IMR-90 (cell line): Measurements from ENCODE around the gene HIKESHI. TPM values are rescaled to one million over a fixed set of nuclear protein-coding genes. Genes with fewer than 3 reads are reported as not detected.

Source experiments
- ATAC-seq: fragments of 200-7000 bp; cut with Tn5 transposase; 2 replicates; pipeline ENCODE4 v1.9.1; 2020; ENCODE audit warnings: low read depth, mild to moderate bottlenecking, moderate library complexity
- BruUV-seq: library from RNA; stranded (reverse); fragments of 400-500 nt; replicated peaks from 2 replicates; lab custom pipeline; 2021; lab: Mats Ljungman, UMichigan
- CTCF ChIA-PET: fragments of 300-600 bp; formaldehyde crosslinking; extraction: SDS; loops from one replicate; lab custom pipeline; 2021; ENCODE audit warnings: antibody characterized with exemption; lab: Yijun Ruan, JAX
- POLR2A ChIA-PET: fragments of 300-600 bp; sonication (Branson Sonifier 250); formaldehyde crosslinking; loops from one replicate; lab custom pipeline; 2022; ENCODE audit warnings: antibody characterized with exemption; ENCODE audit not compliant: unreplicated experiment; lab: Charles Lee
- DNase-seq: peaks from one replicate; pipeline ENCODE4 v3.0.0; 2013
- H2AFZ ChIP-seq: replicated peaks from 2 replicates; pipeline ENCODE3; 2013; ENCODE audit warnings: low read length, mild to moderate bottlenecking; ENCODE audit not compliant: poor library complexity
- H2AK5ac ChIP-seq: 2 replicates; pipeline ENCODE4 v1.6.1; 2013; ENCODE audit warnings: low read depth, low read length, inconsistent platforms
- H2AK9ac ChIP-seq: replicated peaks from 2 replicates; pipeline ENCODE3; 2013; ENCODE audit warnings: mild to moderate bottlenecking, low read depth, low read length, moderate library complexity; ENCODE audit not compliant: poor library complexity
- H2BK120ac ChIP-seq: 2 replicates; pipeline ENCODE4 v1.6.1; 2013; ENCODE audit warnings: low read depth, low read length, inconsistent platforms
- H2BK15ac ChIP-seq: 3 replicates; pipeline ENCODE4 v1.6.1; 2013; ENCODE audit warnings: low read depth, low read length, inconsistent platforms
- H2BK20ac ChIP-seq: 2 replicates; pipeline ENCODE4 v1.6.1; 2013; ENCODE audit warnings: low read depth, mild to moderate bottlenecking, inconsistent platforms, low read length, moderate library complexity
- H2BK5ac ChIP-seq: 2 replicates; pipeline ENCODE4 v1.6.1; 2013; ENCODE audit warnings: mild to moderate bottlenecking, low read depth, low read length, inconsistent platforms; ENCODE audit not compliant: poor library complexity, severe bottlenecking
- H3K14ac ChIP-seq: replicated peaks from 2 replicates; pipeline ENCODE4 v1.6.1; 2013; ENCODE audit warnings: low read depth, low read length, inconsistent platforms
- H3K18ac ChIP-seq: 2 replicates; pipeline ENCODE4 v1.6.1; 2013; ENCODE audit warnings: low read depth, low read length, control low read depth
- H3K23ac ChIP-seq: 2 replicates; pipeline ENCODE4 v1.6.1; 2013; ENCODE audit warnings: low read depth, low read length, inconsistent platforms
- H3K27ac ChIP-seq: 2 replicates; pipeline ENCODE4 v1.5.1; 2013; ENCODE audit warnings: mild to moderate bottlenecking, control low read depth, low read length; ENCODE audit not compliant: insufficient read depth
- H3K27me3 ChIP-seq: 2 replicates; pipeline ENCODE4 v1.6.1; 2013; ENCODE audit warnings: low read length; ENCODE audit not compliant: control insufficient read depth, insufficient read depth
- H3K36me3 ChIP-seq: 2 replicates; pipeline ENCODE4 v1.6.1; 2013; ENCODE audit warnings: low read length, mixed read lengths; ENCODE audit not compliant: control insufficient read depth, insufficient read depth
- H3K4ac ChIP-seq: 2 replicates; pipeline ENCODE4 v1.6.1; 2013; ENCODE audit warnings: low read depth, low read length, inconsistent platforms
- H3K4me1 ChIP-seq: 2 replicates; pipeline ENCODE4 v1.6.1; 2013; ENCODE audit warnings: low read length, mixed read lengths; ENCODE audit not compliant: control insufficient read depth, insufficient read depth
- H3K4me2 ChIP-seq: 2 replicates; pipeline ENCODE4 v1.6.1; 2013; ENCODE audit warnings: low read depth, mild to moderate bottlenecking, control low read depth, low read length, moderate library complexity
- H3K4me3 ChIP-seq: 2 replicates; pipeline ENCODE4 v1.5.1; 2013; ENCODE audit warnings: low read depth, mild to moderate bottlenecking, control low read depth, low read length, moderate library complexity; ENCODE audit not compliant: insufficient read depth
- H3K56ac ChIP-seq: 2 replicates; pipeline ENCODE4 v1.6.1; 2013; ENCODE audit warnings: low read length, inconsistent platforms; ENCODE audit not compliant: insufficient read depth; ENCODE audit errors: extremely low read depth
- H3K79me1 ChIP-seq, 2 experiments: 2 replicates each; pipeline ENCODE4 v1.6.1; 2013; ENCODE audit warnings: low read length in 2 of 2, inconsistent platforms in 1 of 2, low read depth in 1 of 2
- H3K9ac ChIP-seq: 2 replicates; pipeline ENCODE4 v1.6.1; 2013; ENCODE audit warnings: low read depth, low read length, control low read depth
- H3K9me1 ChIP-seq: 2 replicates; pipeline ENCODE4 v1.6.1; 2013; ENCODE audit warnings: low read length, inconsistent platforms; ENCODE audit not compliant: insufficient read depth
- H3K9me3 ChIP-seq: 2 replicates; pipeline ENCODE4 v1.6.1; 2013; ENCODE audit warnings: low read length; ENCODE audit not compliant: control insufficient read depth, insufficient read depth
- H4K20me1 ChIP-seq: 2 replicates; pipeline ENCODE4 v1.6.1; 2013; ENCODE audit warnings: low read length, inconsistent platforms; ENCODE audit not compliant: insufficient read depth
- H4K5ac ChIP-seq: 2 replicates; pipeline ENCODE4 v1.6.1; 2013; ENCODE audit warnings: mild to moderate bottlenecking, low read depth, low read length, control low read depth
- H4K8ac ChIP-seq, 2 experiments: 2 replicates each; pipeline ENCODE4 v1.6.1; 2013; ENCODE audit warnings: low read depth in 2 of 2, low read length in 2 of 2, control low read depth in 1 of 2, inconsistent platforms in 1 of 2
- H4K91ac ChIP-seq: 2 replicates; pipeline ENCODE4 v1.6.1; 2013; ENCODE audit warnings: low read depth, low read length, inconsistent platforms; ENCODE audit not compliant: insufficient read depth
- BHLHE40 ChIP-seq: fragments of 150-350 bp; IDR thresholded peaks from 2 replicates; pipeline ENCODE4 v1.6.1; 2016; ENCODE audit warnings: mild to moderate bottlenecking, low read depth, low read length
- CHD1 ChIP-seq: IDR thresholded peaks from 2 replicates; pipeline ENCODE4 v1.6.1; 2012; ENCODE audit warnings: low read depth, low read length, improper control_type of control experiment
- CTCF ChIP-seq: conservative IDR thresholded peaks from 2 replicates; pipeline ENCODE4 v1.5.1; 2012; ENCODE audit warnings: mild to moderate bottlenecking, low read depth, low read length, improper control_type of control experiment
- FOS ChIP-seq: fragments of 150-350 bp; IDR thresholded peaks from 2 replicates; pipeline ENCODE4 v1.6.1; 2016; ENCODE audit warnings: low read depth, low read length
- MAZ ChIP-seq: IDR thresholded peaks from 2 replicates; pipeline ENCODE4 v1.6.1; 2012; ENCODE audit warnings: low read depth, mild to moderate bottlenecking, low read length, improper control_type of control experiment, moderate library complexity, borderline replicate concordance
- MXI1 ChIP-seq: IDR thresholded peaks from 2 replicates; pipeline ENCODE4 v1.6.1; 2012; ENCODE audit warnings: low read depth, mild to moderate bottlenecking, low read length, moderate library complexity, borderline replicate concordance
- RAD21 ChIP-seq: IDR thresholded peaks from 2 replicates; pipeline ENCODE4 v1.6.1; 2012; ENCODE audit warnings: low read length, improper control_type of control experiment
- RCOR1 ChIP-seq: IDR thresholded peaks from 2 replicates; pipeline ENCODE4 v1.6.1; 2012; ENCODE audit warnings: mild to moderate bottlenecking, low read length, improper control_type of control experiment; ENCODE audit not compliant: insufficient replicate concordance
- SMC3 ChIP-seq: fragments of 150-350 bp; IDR thresholded peaks from 2 replicates; pipeline ENCODE4 v1.6.1; 2016; ENCODE audit warnings: low read depth, mild to moderate bottlenecking, antibody characterized with exemption, low read length, moderate library complexity
- USF2 ChIP-seq: fragments of 150-350 bp; IDR thresholded peaks from 2 replicates; pipeline ENCODE4 v1.6.1; 2017; ENCODE audit warnings: mild to moderate bottlenecking, antibody characterized with exemption, low read length, low read depth
- WGBS, 2 experiments: methylation state at CpG; one replicate each; pipeline versions ENCODE4 v1.1.5 to v1.1.7; 2013; ENCODE audit warnings: missing lambda C conversion rate in 2 of 2; ENCODE audit not compliant: insufficient read length in 1 of 2; ENCODE audit errors: extremely low coverage in 2 of 2; 5-methylcytosine and 5-hydroxymethylcytosine counted together
- dilution Hi-C: fragments of 300-500 bp; cut with HindIII; formaldehyde crosslinking; loops from one replicate; pipeline ENCODE4 v1.14.3; 2018; ENCODE audit warnings: low sequenced_read_pairs; ENCODE audit not compliant: unreplicated experiment
- in situ Hi-C: fragments of 300-500 bp; cut with MboI; formaldehyde crosslinking; loops from 3 replicates; pipeline ENCODE4 v1.14.3; 2019; ENCODE audit warnings: low sequenced_read_pairs, inconsistent platforms, mixed read lengths
- intact Hi-C: fragments of 100-400 bp; cut with micrococcal nuclease; formaldehyde crosslinking; loops from 2 replicates; pipeline ENCODE4 v1.10.0; 2022
- polyA plus RNA-seq, 3 experiments: library from polyadenylated mRNA; depleted of rRNA; stranded (reverse); fragments of >200 nt; gene quantifications; 2 replicates each; pipeline ENCODE4 v1.2.3, GENCODE V29; 2012; ENCODE audit warnings: low replicate concordance in 1 of 3
- total RNA-seq: library from RNA; depleted of rRNA; stranded (reverse); fragments of >200 nt; gene quantifications from 2 replicates; pipeline ENCODE4 v1.2.3, GENCODE V29; 2012

Gene HIKESHI
- total and polyA plus RNA-seq, 2 of the 4 experiments (the other 2 are of a cell fraction), result 49.4 to 73.5 TPM

- Histone ChIP-seq H3K36me3 (peaks cover 5% of the 10 kb centered on the region), H4K20me1 (no peaks in the 10 kb centered on the region; the same call in 1 of the 2 replicates), H3K18ac (no peak overlapping the region), H3K9me1 (0 out of 2 replicates have a peak, but pooled peaks cover 2% of the 10 kb centered on the region), H2BK15ac (no peak overlapping the region), H4K91ac (no peak overlapping the region), H3K23ac (no peak overlapping the region), H3K4me1 (peaks cover 2% of the 10 kb centered on the region; the same call in 1 of the 2 replicates), H2AK5ac (no peak overlapping the region), H2AFZ (no peak overlapping the region), H2BK5ac (no peak overlapping the region), H3K27me3 (no peaks in the 10 kb centered on the region), H3K9me3 (no peaks in the 10 kb centered on the region), H3K4ac (no peak overlapping the region), H2BK120ac (no peak overlapping the region), H3K14ac (no peak overlapping the region), H4K8ac (no peak overlapping the region), H3K27ac (no peak overlapping the region), H3K4me2 (no peak overlapping the region), H3K4me3 (no peak overlapping the region), H4K5ac (no peak overlapping the region), H2AK9ac (no peak overlapping the region), H3K56ac (no peak overlapping the region), H3K9ac (no peak overlapping the region), H2BK20ac (no peak overlapping the region), H3K79me1 (peaks cover 4 to 24% of the 10 kb centered on the region in 2 experiments; a peak in 3 of 4 replicates)
- in situ Hi-C loops (no loop called here), dilution Hi-C loops (no loop called here), intact Hi-C loops (no loop called here)
- ATAC-seq (no peak), DNase-seq (no peak)
- no CpG with 5 or more reads among the region's 1 CpG for WGBS, 2 experiments
- ChIA-PET CTCF (no interaction called here), POLR2A (interaction anchor here (0.6 kb wide), 1 partner anchor 187 kb away, joined by 3 read pairs; no protein-coding TSS in a partner anchor)
- TF ChIP-seq FOS, result no peak
- TF ChIP-seq MXI1, result no peak
- no peak for TF ChIP-seq CHD1
- no peak for TF ChIP-seq CTCF
- no peak for TF ChIP-seq BHLHE40
- TF ChIP-seq MAZ, result no peak
- no peak for TF ChIP-seq SMC3
- TF ChIP-seq RAD21, result no peak
- no peak for TF ChIP-seq RCOR1
- TF ChIP-seq USF2, result no peak
- BruUV-seq, result no TSS peak
Measured at GRCh38 chr11:86255896-86256295, 46.1 kb upstream of the HIKESHI start.
